HUDEP-2 (cell line): ENCODE results near the gene DPP10.

Experiments
- DNase-seq, 76 experiments: peaks; one replicate each; lab custom pipeline; 2025; ENCODE audit not compliant: unreplicated experiment in 76 of 76; lab: John Stamatoyannopoulos, UW

DPP10 gene

GRCh38 chr2:115796078-115796477, 1353.6 kb downstream of the DPP10 start:
- no peak for DNase-seq

GRCh38 chr2:115807276-115807675, 1364.8 kb downstream of the DPP10 start:
- DNase-seq: no peak

GRCh38 chr2:115825912-115826311, 1383.5 kb downstream of the DPP10 start:
- DNase-seq: no peak

GRCh38 chr2:115833196-115833595, 1390.8 kb downstream of the DPP10 start:
- DNase-seq: no peak

DNA sequence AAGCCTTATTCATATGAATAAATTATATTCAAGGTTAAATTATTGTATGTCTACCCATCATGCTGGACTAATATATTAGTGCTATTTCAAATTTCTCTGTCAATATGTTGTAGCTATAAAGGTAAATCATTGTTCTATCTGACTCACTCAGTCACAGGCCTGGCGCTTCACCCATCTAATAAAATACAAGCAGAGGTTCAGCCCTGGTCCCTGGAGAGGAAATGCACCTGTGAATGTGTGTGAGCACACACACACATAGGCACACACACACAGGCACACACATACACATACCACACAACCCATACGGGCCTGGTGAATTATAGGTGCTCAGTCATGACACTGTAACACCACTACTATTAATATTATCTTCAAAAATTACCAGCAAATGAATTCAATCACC, 1396.1 kb downstream of the DPP10 start:
- no peak for DNase-seq

GRCh38 chr2:115842306-115842705, 1399.9 kb downstream of the DPP10 start:
- DNase-seq: no peak

DNA sequence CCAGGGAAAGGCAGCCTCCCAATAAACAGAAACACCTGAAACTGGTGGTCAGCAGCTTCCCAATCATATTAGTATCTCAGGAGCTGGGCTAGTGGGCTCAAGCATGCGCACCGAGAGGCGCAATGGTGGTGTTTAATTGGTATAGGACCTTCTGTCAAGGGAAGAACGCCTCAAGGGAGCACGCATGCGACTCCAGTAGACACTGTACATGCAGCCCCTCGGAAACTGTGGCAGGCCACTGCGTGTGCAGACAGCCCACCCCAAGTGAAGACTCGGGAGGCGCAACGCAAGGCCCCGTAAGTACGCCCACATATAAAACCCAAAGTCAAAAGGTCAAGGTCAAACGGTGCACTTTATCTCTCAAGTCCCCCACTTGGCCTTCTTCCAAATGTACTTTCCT, 1405.8 kb downstream of the DPP10 start:
- no peak for DNase-seq

- no peak for DNase-seq
These were observed 1424.6 kb downstream of the DPP10 start for GRCh38 chr2:115867024-115867423.

DNA sequence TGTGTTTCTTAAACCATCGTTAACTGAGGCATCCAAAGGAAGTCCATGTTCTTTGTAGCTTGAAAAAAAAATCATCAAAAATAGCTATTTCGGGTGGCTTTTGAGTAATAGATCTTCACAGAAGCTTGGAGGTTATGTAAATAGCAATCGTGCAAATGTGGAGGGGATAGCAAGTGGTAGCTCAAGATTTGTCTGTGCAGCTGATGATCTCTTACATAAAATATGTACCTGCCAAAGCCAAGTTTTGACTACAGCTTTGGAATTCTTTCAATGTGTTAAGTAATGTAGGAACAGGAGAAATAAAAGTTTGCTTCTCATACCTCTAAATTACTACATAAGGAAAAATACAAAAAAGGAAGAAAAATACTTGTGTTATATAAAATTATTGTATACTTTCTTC, 1432.0 kb downstream of the DPP10 start:
- no peak for DNase-seq

GRCh38 chr2:115880558-115880957, 1438.1 kb downstream of the DPP10 start:
- no peak for DNase-seq

- no peak for DNase-seq
These were observed 1444.9 kb downstream of the DPP10 start for GRCh38 chr2:115887209-115887776.
